H1 (cell line): ENCODE measurements around the gene ISM1. TPM values are rescaled to one million over a fixed set of nuclear protein-coding genes. Genes with fewer than 3 reads are reported as not detected.

Experiments used
- CTCF ChIA-PET: fragments of 300-600 bp; sonication (Branson Sonifier 250); formaldehyde crosslinking; loops from one replicate; lab custom pipeline; 2021; ENCODE audit not compliant: partially characterized antibody; lab: Charles Lee
- POLR2A ChIA-PET: fragments of 300-600 bp; sonication (Branson Sonifier 250); formaldehyde crosslinking; loops from one replicate; lab custom pipeline; 2021; ENCODE audit warnings: inconsistent platforms; ENCODE audit not compliant: partially characterized antibody; lab: Charles Lee
- DNase-seq, 2 experiments: peaks; one replicate each; pipeline versions ENCODE4 v3.0.0 to v3.0.0-alpha.2; 2010 to 2022; ENCODE audit warnings: low spot score in 2 of 2, low read depth in 1 of 2, mixed read lengths in 1 of 2
- FAIRE-seq: peaks from 2 replicates; lab custom pipeline; 2011; peaks lifted over from hg19 to GRCh38; lab: Jason Lieb, UNC
- H2AFZ ChIP-seq: 2 replicates; pipeline ENCODE4 v1.8.1; 2012; ENCODE audit warnings: low read length, inconsistent platforms
- H2AK5ac ChIP-seq: 2 replicates; pipeline ENCODE4 v1.6.1; 2013; ENCODE audit warnings: low read depth, low read length
- H2BK120ac ChIP-seq: replicated peaks from 2 replicates; pipeline ENCODE3; 2013; ENCODE audit warnings: low read depth, low read length, inconsistent platforms
- H2BK12ac ChIP-seq: 2 replicates; pipeline ENCODE4 v1.6.1; 2013; ENCODE audit warnings: low read depth, low read length
- H2BK15ac ChIP-seq: 2 replicates; pipeline ENCODE4 v1.6.1; 2013; ENCODE audit warnings: low read length
- H2BK20ac ChIP-seq: 2 replicates; pipeline ENCODE4 v1.6.1; 2013; ENCODE audit warnings: low read length
- H2BK5ac ChIP-seq: 2 replicates; pipeline ENCODE4 v1.6.1; 2013; ENCODE audit warnings: low read depth, low read length
- H3K14ac ChIP-seq: 2 replicates; pipeline ENCODE4 v1.6.1; 2013; ENCODE audit warnings: inconsistent platforms; ENCODE audit not compliant: insufficient read length
- H3K18ac ChIP-seq: 2 replicates; pipeline ENCODE4 v1.6.1; 2013; ENCODE audit warnings: low read length; ENCODE audit errors: extremely low read depth
- H3K23ac ChIP-seq: 2 replicates; pipeline ENCODE4 v1.6.1; 2013; ENCODE audit warnings: inconsistent platforms; ENCODE audit not compliant: insufficient read length
- H3K23me2 ChIP-seq: 2 replicates; pipeline ENCODE4 v1.6.1; 2013; ENCODE audit warnings: low read depth, low read length
- H3K27ac ChIP-seq: 2 replicates; pipeline ENCODE4 v1.6.1; 2011; ENCODE audit warnings: low read depth, low read length, inconsistent platforms
- H3K27me3 ChIP-seq, 4 experiments: replicated peaks in 1 of 4; 1 replicate in 1 of 4; 2 replicates in 3 of 4; pipeline versions ENCODE4 v1.6.1 to v1.8.1; 2011 to 2013; ENCODE audit warnings: low read length in 3 of 4, mild to moderate bottlenecking in 3 of 4, inconsistent platforms in 2 of 4, mixed read lengths in 2 of 4, moderate library complexity in 1 of 4; ENCODE audit not compliant: control insufficient read depth in 3 of 4, insufficient read depth in 3 of 4; ENCODE audit errors: extremely low read depth in 1 of 4
- H3K36me3 ChIP-seq, 4 experiments: 2 replicates each; pipeline versions ENCODE4 v1.6.1 to v1.8.1; 2011 to 2013; ENCODE audit warnings: mild to moderate bottlenecking in 4 of 4, low read length in 3 of 4, moderate library complexity in 2 of 4, control low read depth in 1 of 4, inconsistent platforms in 1 of 4; ENCODE audit not compliant: insufficient read depth in 4 of 4, control insufficient read depth in 2 of 4
- H3K4ac ChIP-seq: replicated peaks from 2 replicates; pipeline ENCODE3; 2013; ENCODE audit warnings: low read length, low read depth, mixed read lengths, inconsistent platforms; ENCODE audit not compliant: insufficient read length
- H3K4me1 ChIP-seq, 4 experiments: replicated peaks in 1 of 4; 1 replicate in 1 of 4; 2 replicates in 3 of 4; pipeline versions ENCODE4 v1.6.1 to v1.8.1; 2011 to 2013; ENCODE audit warnings: low read length in 3 of 4, inconsistent platforms in 2 of 4, mixed read lengths in 1 of 4; ENCODE audit not compliant: insufficient read depth in 4 of 4, control insufficient read depth in 3 of 4
- H3K4me2 ChIP-seq, 2 experiments: 2 replicates each; pipeline versions ENCODE4 v1.6.1 to v1.8.1; 2011 to 2013; ENCODE audit warnings: low read depth in 2 of 2, low read length in 2 of 2, control low read depth in 1 of 2, inconsistent platforms in 1 of 2, mild to moderate bottlenecking in 1 of 2; ENCODE audit not compliant: insufficient read depth in 1 of 2
- H3K4me3 ChIP-seq, 4 experiments: fragments of 200-600, 300-600 bp in 1 of 4; sonication (generic), shearing (Covaris generic), sonication (Bioruptor Twin) in 1 of 4; 2 replicates each; pipeline versions ENCODE4 v1.5.1 to v1.8.1; 2011 to 2016; ENCODE audit warnings: low read length in 4 of 4, low read depth in 3 of 4, control low read depth in 2 of 4, inconsistent platforms in 2 of 4, mild to moderate bottlenecking in 2 of 4, mixed read lengths in 1 of 4, moderate library complexity in 1 of 4; ENCODE audit not compliant: insufficient read depth in 2 of 4; ENCODE audit errors: extremely low read depth in 1 of 4
- H3K56ac ChIP-seq: replicated peaks from 2 replicates; pipeline ENCODE3; 2013; ENCODE audit warnings: low read depth, mild to moderate bottlenecking, mixed read lengths, low read length, inconsistent platforms; ENCODE audit not compliant: insufficient read length
- H3K79me1 ChIP-seq: 2 replicates; pipeline ENCODE4 v1.6.1; 2013; ENCODE audit warnings: low read depth, low read length, control low read depth
- H3K79me2 ChIP-seq, 2 experiments: 2 replicates each; pipeline versions ENCODE4 v1.6.1 to v1.8.1; 2012 to 2013; ENCODE audit warnings: low read length in 2 of 2, mild to moderate bottlenecking in 2 of 2, inconsistent platforms in 1 of 2; ENCODE audit not compliant: insufficient read depth in 2 of 2, control insufficient read depth in 1 of 2
- H3K9ac ChIP-seq, 4 experiments: replicated peaks in 1 of 4; 1 replicate in 1 of 4; 2 replicates in 3 of 4; pipeline versions ENCODE4 v1.6.1 to v1.8.1; 2011 to 2013; ENCODE audit warnings: low read depth in 3 of 4, low read length in 3 of 4, control low read depth in 2 of 4, mild to moderate bottlenecking in 2 of 4, moderate library complexity in 2 of 4, inconsistent platforms in 1 of 4; ENCODE audit errors: extremely low read depth in 1 of 4
- H3K9me3 ChIP-seq, 2 experiments: 2 replicates each; pipeline versions ENCODE4 v1.6.1 to v1.8.1; 2012 to 2013; ENCODE audit warnings: mild to moderate bottlenecking in 2 of 2, moderate library complexity in 2 of 2, control low read depth in 1 of 2, inconsistent platforms in 1 of 2, low read depth in 1 of 2, low read length in 1 of 2, mixed read lengths in 1 of 2; ENCODE audit not compliant: insufficient read depth in 2 of 2
- H4K20me1 ChIP-seq, 2 experiments: replicated peaks in 1 of 2; 2 replicates each; pipeline versions ENCODE3 to v1.8.1; 2011 to 2013; ENCODE audit warnings: inconsistent platforms in 2 of 2, low read length in 2 of 2, mild to moderate bottlenecking in 1 of 2; ENCODE audit not compliant: insufficient read depth in 2 of 2, control insufficient read depth in 1 of 2
- H4K5ac ChIP-seq: 2 replicates; pipeline ENCODE4 v1.6.1; 2013; ENCODE audit warnings: low read length, low read depth, mixed read lengths, inconsistent platforms; ENCODE audit not compliant: insufficient read length
- H4K8ac ChIP-seq: 2 replicates; pipeline ENCODE4 v1.8.0; 2013; ENCODE audit warnings: mild to moderate bottlenecking, moderate library complexity, low read length, inconsistent platforms; ENCODE audit not compliant: insufficient read depth; ENCODE audit errors: extremely low read depth
- H4K91ac ChIP-seq: replicated peaks from 2 replicates; pipeline ENCODE3; 2013; ENCODE audit warnings: low read length, mixed read lengths, inconsistent platforms; ENCODE audit not compliant: insufficient read length
- CEBPB ChIP-seq: IDR thresholded peaks from 2 replicates; pipeline ENCODE4 v1.6.1; 2012; ENCODE audit warnings: low read depth, low read length
- EZH2 ChIP-seq: fragments of 200-600 bp; sonication (generic); IDR thresholded peaks from 2 replicates; pipeline ENCODE4 v1.7.1; 2012; ENCODE audit warnings: low read depth, mild to moderate bottlenecking, moderate library complexity, low read length, inconsistent platforms; ENCODE audit not compliant: severe bottlenecking
- FOSL1 ChIP-seq: IDR thresholded peaks from 2 replicates; pipeline ENCODE4 v1.6.1; 2011; ENCODE audit warnings: mild to moderate bottlenecking, low read depth, low read length, moderate library complexity; ENCODE audit not compliant: insufficient read depth
- HDAC2 ChIP-seq, 2 experiments: fragments of 300-600 bp in 1 of 2; sonication (generic) in 1 of 2; IDR thresholded peaks; 2 replicates each; pipeline ENCODE4 v1.6.1; 2011 to 2012; ENCODE audit warnings: low read depth in 2 of 2, low read length in 2 of 2, mild to moderate bottlenecking in 2 of 2, moderate library complexity in 2 of 2, borderline replicate concordance in 1 of 2, inconsistent platforms in 1 of 2
- JUND ChIP-seq: IDR thresholded peaks from 2 replicates; pipeline ENCODE4 v1.6.1; 2011; ENCODE audit warnings: mild to moderate bottlenecking, improper control_type of control experiment, low read length
- KDM1A ChIP-seq: fragments of 200-600, 300-600 bp; sonication (generic); IDR thresholded peaks from 2 replicates; pipeline ENCODE4 v1.7.1; 2016; ENCODE audit warnings: mild to moderate bottlenecking, low read length, borderline replicate concordance
- NANOG ChIP-seq: IDR thresholded peaks from 2 replicates; pipeline ENCODE4 v1.6.1; 2011; ENCODE audit warnings: low read length, low read depth, mild to moderate bottlenecking, inconsistent platforms; ENCODE audit not compliant: insufficient read depth, poor library complexity, severe bottlenecking
- NRF1 ChIP-seq: IDR thresholded peaks from 2 replicates; pipeline ENCODE4 v1.6.1; 2011; ENCODE audit warnings: mild to moderate bottlenecking, low read depth, low read length, improper control_type of control experiment
- SAP30 ChIP-seq: fragments of 300-600 bp; sonication (generic); IDR thresholded peaks from 2 replicates; pipeline ENCODE4 v1.7.1; 2012; ENCODE audit warnings: low read length, moderate library complexity, mild to moderate bottlenecking, inconsistent platforms; ENCODE audit not compliant: insufficient read depth, insufficient replicate concordance
- SP4 ChIP-seq: IDR thresholded peaks from 2 replicates; pipeline ENCODE4 v1.6.1; 2012; ENCODE audit warnings: low read length, inconsistent platforms
- SRF ChIP-seq: IDR thresholded peaks from 2 replicates; pipeline ENCODE4 v1.6.1; 2011; ENCODE audit warnings: mild to moderate bottlenecking, low read depth, low read length, moderate library complexity
- TAF7 ChIP-seq: optimal IDR thresholded peaks from 2 replicates; pipeline ENCODE3; 2011; ENCODE audit warnings: low read depth, mild to moderate bottlenecking, inconsistent platforms, low read length, moderate library complexity, borderline replicate concordance
- TCF12 ChIP-seq: IDR thresholded peaks from 2 replicates; pipeline ENCODE4 v1.6.1; 2011; ENCODE audit warnings: low read depth, mild to moderate bottlenecking, low read length
- YY1 ChIP-seq: IDR thresholded peaks from 2 replicates; pipeline ENCODE4 v1.6.1; 2011; ENCODE audit warnings: low read depth, mild to moderate bottlenecking, low read length
- WGBS, 2 experiments: shearing (Covaris generic) in 1 of 2; methylation state at CpG; one replicate each; pipeline versions ENCODE4 v1.1.6 to v1.1.7; 2013 to 2015; ENCODE audit warnings: low lambda C conversion rate in 2 of 2, mixed read lengths in 2 of 2, inconsistent platforms in 1 of 2, low coverage in 1 of 2, missing lambda C conversion rate in 1 of 2; ENCODE audit not compliant: insufficient replicate concordance in 2 of 2, insufficient coverage in 1 of 2, insufficient read length in 1 of 2; ENCODE audit errors: extremely low coverage in 1 of 2, missing lambda C conversion rate in 1 of 2; 5-methylcytosine and 5-hydroxymethylcytosine counted together
- polyA plus RNA-seq, 7 experiments: library from polyadenylated mRNA; depleted of rRNA in 3 of 7; stranded (reverse) in 5 of 7; unstranded in 2 of 7; fragments of >200 nt in 5 of 7; fragments of 200-250 nt in 2 of 7; gene quantifications; 1 replicate in 5 of 7; 2 replicates in 1 of 7; 4 replicates in 1 of 7; pipeline versions ENCODE4 v1.2.1 to v1.2.3, GENCODE V29; 2011 to 2013; ENCODE audit warnings: missing spikeins in 2 of 7, mixed read lengths in 2 of 7
- total RNA-seq: library from RNA; stranded (reverse); fragmentation: NEBNext Ultra II Directional; extraction: Animal tissue kit (Norgen Biotek cat#: 25700); gene quantifications from 2 replicates; pipeline ENCODE4 v1.2.1, GENCODE V29; 2021

Gene ISM1
- total and polyA plus RNA-seq, 2 of the 8 experiments (the other 6 are each of a cell fraction or from before 2014, with no cell fraction given) = 0.62 to 0.97 TPM

- H3K27me3 ChIP-seq = peaks cover 0 to 1% (median 0%) of the 10 kb centered on the region in 4 experiments; a peak in 1 of 7 replicates
- H3K36me3 ChIP-seq = no peaks in the 10 kb centered on the region
- no peak overlapping the region for H4K8ac ChIP-seq
- peak; percentile 92 for FAIRE-seq
- H3K23me2 ChIP-seq = no peaks in the 10 kb centered on the region
- H4K20me1 ChIP-seq = no peaks in the 10 kb centered on the region
- no peak overlapping the region for H4K91ac ChIP-seq
- no peak overlapping the region for H3K56ac ChIP-seq
- no peak overlapping the region for H3K27ac ChIP-seq
- no peak overlapping the region; a peak in 1 of 4 replicates for H3K4me2 ChIP-seq
- no peak overlapping the region for H2BK5ac ChIP-seq
- H3K14ac ChIP-seq = no peak overlapping the region
- H3K79me1 ChIP-seq = no peaks in the 10 kb centered on the region
- H3K4ac ChIP-seq = no peak overlapping the region
- H2AFZ ChIP-seq = peak overlapping the region; percentile 95
- H3K79me2 ChIP-seq = no peaks in the 10 kb centered on the region
- 36% methylated on average over 8 of the region's 8 CpGs; no CpG with 5 or more reads in 1 of the 2 experiments for WGBS, 2 experiments
- H3K18ac ChIP-seq = no peak overlapping the region
- no peak overlapping the region for H3K4me3 ChIP-seq
- peak; percentile 46 to 74 for DNase-seq
- H3K9me3 ChIP-seq = 0 out of 4 replicates have a peak, but pooled peaks cover 0 to 2% of the 10 kb centered on the region in 2 experiments
- H2BK15ac ChIP-seq = no peak overlapping the region
- H3K9ac ChIP-seq = no peak overlapping the region
- no peak overlapping the region for H3K23ac ChIP-seq
- peak overlapping the region; percentile 5; the same call in 1 of the 2 replicates for H2BK12ac ChIP-seq
- no peak overlapping the region for H2BK120ac ChIP-seq
- no peak overlapping the region for H2AK5ac ChIP-seq
- ChIA-PET POLR2A (no interaction called here), CTCF (interaction anchor here (0.6 to 6.3 kb wide), 52 partner anchors 9 to 696 kb away, joined by 3 to 120 read pairs (median 4); no protein-coding TSS in a partner anchor)
- H2BK20ac ChIP-seq = peak overlapping the region; percentile 2; the same call in 1 of the 2 replicates
- peaks cover 0 to 5% (median 0%) of the 10 kb centered on the region in 4 experiments; a peak in 1 of 7 replicates for H3K4me1 ChIP-seq
- no peak overlapping the region for H4K5ac ChIP-seq
- TF ChIP-seq TAF7 (no peak), NRF1 (no peak), EZH2 (no peak), KDM1A (no peak), SP4 (no peak), SAP30 (no peak), JUND (no peak), TCF12 (no peak), FOSL1 (no peak), HDAC2 (IDR thresholded peaks at IDR 0.05; ENCODE audit: borderline replicate concordance in 1 of 2, low read depth in 2 of 2, low read length in 2 of 2) (no peak), YY1 (no peak), SRF (no peak), NANOG (no peak), CEBPB (no peak)
These were observed 104.0 kb downstream of the ISM1 start for GRCh38 chr20:13325033-13325432.
